Epithelial cell of prostate (primary cell): ENCODE measurements around the gene MSI2.

Experiments
- DNase-seq: peaks from one replicate; pipeline ENCODE4 v3.0.0-alpha.2; 2011; ENCODE audit warnings: low read depth, low spot score
- H3K27ac ChIP-seq: fragments of 450-650 bp; 2 replicates; pipeline ENCODE4 v1.5.1; 2017; ENCODE audit warnings: mild to moderate bottlenecking

MSI2 gene

GRCh38 chr17:57423541-57423940 lies 167.2 kb downstream of the MSI2 start:
- no peak for DNase-seq
- no peak overlapping the region for H3K27ac ChIP-seq

- no peak for DNase-seq
- no peak overlapping the region for H3K27ac ChIP-seq
Observed at GRCh38 chr17:57424273-57424672, 167.9 kb downstream of the MSI2 start.

- H3K27ac ChIP-seq = no peak overlapping the region
- no peak for DNase-seq
Observed at GRCh38 chr17:57424777-57425188, 168.5 kb downstream of the MSI2 start.

- no peak for DNase-seq
- H3K27ac ChIP-seq = no peak overlapping the region
Observed at GRCh38 chr17:57425431-57425830, 169.1 kb downstream of the MSI2 start.

- H3K27ac ChIP-seq = no peak overlapping the region
- no peak for DNase-seq
Observed at GRCh38 chr17:57425903-57426880, 169.9 kb downstream of the MSI2 start.

- DNase-seq = no peak
- H3K27ac ChIP-seq = no peak overlapping the region
Observed at GRCh38 chr17:57429966-57430365, 173.6 kb downstream of the MSI2 start.

GRCh38 chr17:57431415-57431814 lies 175.1 kb downstream of the MSI2 start:
- no peak for DNase-seq
- H3K27ac ChIP-seq = no peak overlapping the region

- H3K27ac ChIP-seq = no peak overlapping the region
- DNase-seq = no peak
Observed at GRCh38 chr17:57432507-57433277, 176.4 kb downstream of the MSI2 start.

- no peak for DNase-seq
- H3K27ac ChIP-seq = no peak overlapping the region
Observed at GRCh38 chr17:57433452-57433851, 177.1 kb downstream of the MSI2 start.

- DNase-seq = no peak
- no peak overlapping the region for H3K27ac ChIP-seq
Observed at GRCh38 chr17:57434361-57434760, 178.0 kb downstream of the MSI2 start.

- H3K27ac ChIP-seq = no peak overlapping the region
Observed at GRCh38 chr17:57436565-57436964, 180.2 kb downstream of the MSI2 start.

GRCh38 chr17:57438066-57438731 lies 181.9 kb downstream of the MSI2 start:
- DNase-seq = no peak
- H3K27ac ChIP-seq = no peak overlapping the region

More at GRCh38 chr17:57436565-57436964, 180.2 kb downstream of the MSI2 start:
- no peak for DNase-seq

- DNase-seq = no peak
- H3K27ac ChIP-seq = no peak overlapping the region
Observed at GRCh38 chr17:57439651-57440050, 183.3 kb downstream of the MSI2 start.

- peak overlapping the region; percentile 40 for H3K27ac ChIP-seq
- peak; percentile 49 for DNase-seq
Observed at GRCh38 chr17:57440522-57441269, 184.4 kb downstream of the MSI2 start.

- DNase-seq = no peak
- peak overlapping the region; percentile 40 for H3K27ac ChIP-seq
Observed at GRCh38 chr17:57441270-57441600, 184.9 kb downstream of the MSI2 start.

- H3K27ac ChIP-seq = no peak overlapping the region
- DNase-seq = no peak
Observed at GRCh38 chr17:57442401-57442823, 186.1 kb downstream of the MSI2 start.

GRCh38 chr17:57442914-57443571 lies 186.7 kb downstream of the MSI2 start:
- H3K27ac ChIP-seq = peak overlapping the region; percentile 30
- DNase-seq = peak; percentile 22

- DNase-seq = no peak
- no peak overlapping the region for H3K27ac ChIP-seq
Observed at GRCh38 chr17:57443781-57444180, 187.5 kb downstream of the MSI2 start.

GRCh38 chr17:57444682-57445450 lies 188.5 kb downstream of the MSI2 start:
- DNase-seq = no peak
- H3K27ac ChIP-seq = no peak overlapping the region
